Suprapubic skin (tissue), 4 donors: ENCODE results near the gene VPS13C. TPM values are rescaled to one million over a fixed set of nuclear protein-coding genes. Genes with fewer than 3 reads are reported as not detected.

Experiments
- DNase-seq, 2 donors: peaks; one replicate each; pipeline ENCODE4 v3.0.0-alpha.2; 2019; ENCODE audit warnings: low spot score in 2 of 2
- H3K27ac ChIP-seq: fragments of 200-600 bp; sonication (generic); one replicate; pipeline ENCODE4 v1.5.1; 2019
- H3K27me3 ChIP-seq: fragments of 200-600 bp; sonication (generic); one replicate; pipeline ENCODE4 v1.5.1; 2019
- H3K36me3 ChIP-seq: fragments of 200-600 bp; sonication (generic); one replicate; pipeline ENCODE4 v1.5.1; 2019
- H3K4me1 ChIP-seq: fragments of 200-600 bp; sonication (generic); one replicate; pipeline ENCODE4 v1.5.1; 2019
- H3K4me3 ChIP-seq: fragments of 200-600 bp; sonication (generic); one replicate; pipeline ENCODE4 v1.5.1; 2019; ENCODE audit warnings: mild to moderate bottlenecking
- H3K9me3 ChIP-seq: fragments of 200-600 bp; sonication (generic); one replicate; pipeline ENCODE4 v1.5.1; 2019
- CTCF ChIP-seq, 2 donors: fragments of 200-600 bp in 1 of 2; fragments of 450-650 bp in 1 of 2; sonication (generic) in 1 of 2; IDR thresholded peaks; one replicate each; pipeline ENCODE4 v1.5.1; 2016 to 2019; ENCODE audit warnings: antibody characterized with exemption in 2 of 2, mild to moderate bottlenecking in 1 of 2, moderate library complexity in 1 of 2
- EP300 ChIP-seq: sonication (generic); formaldehyde crosslinking; IDR thresholded peaks from one replicate; pipeline ENCODE4 v1.6.1; 2017; ENCODE audit warnings: antibody characterized with exemption
- POLR2A ChIP-seq, 2 donors: fragments of 450-650 bp; IDR thresholded peaks; one replicate each; pipeline ENCODE4 v1.6.1; 2017; ENCODE audit warnings: antibody characterized with exemption in 2 of 2, mild to moderate bottlenecking in 2 of 2, moderate library complexity in 2 of 2
- POLR2AphosphoS5 ChIP-seq, 3 donors: sonication (generic); formaldehyde crosslinking; IDR thresholded peaks; one replicate each; pipeline ENCODE4 v1.6.1; 2017; ENCODE audit warnings: antibody characterized with exemption in 3 of 3
- WGBS: methylation state at CpG from one replicate; pipeline ENCODE4 v1.1.5; 2018; 5-methylcytosine and 5-hydroxymethylcytosine counted together
- total RNA-seq, 4 donors: library from RNA; depleted of rRNA; stranded (reverse); fragments of >200 nt; gene quantifications; one replicate each; pipeline ENCODE4 v1.1.0, GENCODE V29; 2016

Gene VPS13C
- total RNA-seq, 4 donors from 2014 or later: 30.4 to 74.3 (median 42.8) TPM

- no peak overlapping the region for H3K27ac ChIP-seq
- 84% methylated on average over 9 of the region's 9 CpGs for WGBS
Measured at GRCh38 chr15:62083194-62084154, 23.2 kb upstream of the VPS13C start.

GRCh38 chr15:62079594-62079993, 19.3 kb upstream of the VPS13C start:
- 82% methylated on average over 4 of the region's 4 CpGs for WGBS
- TF ChIP-seq CTCF (IDR thresholded peaks at IDR 0.05) (no peak), POLR2AphosphoS5 (IDR thresholded peaks at IDR 0.05) (no peak)
- H3K9me3 ChIP-seq: no peaks in the 10 kb centered on the region
- DNase-seq: no peak
- no peak overlapping the region for H3K4me3 ChIP-seq
- H3K4me1 ChIP-seq: no peaks in the 10 kb centered on the region
- H3K27me3 ChIP-seq: no peaks in the 10 kb centered on the region
- no peak overlapping the region for H3K27ac ChIP-seq
- no peaks in the 10 kb centered on the region for H3K36me3 ChIP-seq

More at GRCh38 chr15:62083194-62084154, 23.2 kb upstream of the VPS13C start:
- Histone ChIP-seq H3K27me3 (no peaks in the 10 kb centered on the region), H3K36me3 (no peaks in the 10 kb centered on the region), H3K9me3 (no peaks in the 10 kb centered on the region), H3K4me1 (peaks cover 13% of the 10 kb centered on the region), H3K4me3 (no peak overlapping the region)
- DNase-seq: no peak
- TF ChIP-seq POLR2AphosphoS5 (IDR thresholded peaks at IDR 0.05): no peak
- no peak for TF ChIP-seq CTCF (IDR thresholded peaks at IDR 0.05)
- TF ChIP-seq EP300: no peak
- TF ChIP-seq POLR2A (IDR thresholded peaks at IDR 0.05): no peak

- no peak overlapping the region for H3K4me3 ChIP-seq
- H3K27ac ChIP-seq: peak overlapping the region; percentile 69
- no peaks in the 10 kb centered on the region for H3K27me3 ChIP-seq
- no peaks in the 10 kb centered on the region for H3K36me3 ChIP-seq
- H3K4me1 ChIP-seq: peaks cover 3% of the 10 kb centered on the region
- H3K9me3 ChIP-seq: no peaks in the 10 kb centered on the region
- TF ChIP-seq POLR2AphosphoS5 (IDR thresholded peaks at IDR 0.05): no peak
- no peak for TF ChIP-seq POLR2A (IDR thresholded peaks at IDR 0.05)
- no peak for TF ChIP-seq EP300
- TF ChIP-seq CTCF (IDR thresholded peaks at IDR 0.05): no peak
- DNase-seq: no peak
- 45% methylated on average over 9 of the region's 9 CpGs for WGBS
Measured at GRCh38 chr15:62075595-62076277, 15.5 kb upstream of the VPS13C start.

- Histone ChIP-seq H3K27me3 (no peaks in the 10 kb centered on the region), H3K36me3 (no peaks in the 10 kb centered on the region), H3K4me3 (no peak overlapping the region), H3K9me3 (no peaks in the 10 kb centered on the region), H3K27ac (no peak overlapping the region), H3K4me1 (peaks cover 25% of the 10 kb centered on the region)
- DNase-seq: no peak
- TF ChIP-seq CTCF (IDR thresholded peaks at IDR 0.05) (peak; percentile 44 to 60), EP300 (no peak)
Measured at GRCh38 chr15:62071711-62072308, 11.6 kb upstream of the VPS13C start.

GRCh38 chr15:62069551-62069950, 9.3 kb upstream of the VPS13C start:
- TF ChIP-seq CTCF (IDR thresholded peaks at IDR 0.05) (no peak), POLR2A (IDR thresholded peaks at IDR 0.05) (no peak), POLR2AphosphoS5 (IDR thresholded peaks at IDR 0.05) (no peak), EP300 (no peak)
- no peak overlapping the region for H3K4me3 ChIP-seq
- WGBS: 84% methylated on average over 5 of the region's 5 CpGs

More at GRCh38 chr15:62069551-62069950, 9.3 kb upstream of the VPS13C start:
- Histone ChIP-seq H3K9me3 (no peaks in the 10 kb centered on the region), H3K27ac (no peak overlapping the region), H3K4me1 (peaks cover 42% of the 10 kb centered on the region), H3K36me3 (no peaks in the 10 kb centered on the region), H3K27me3 (no peaks in the 10 kb centered on the region)
- DNase-seq: no peak
